Kidney glomerular epithelial cell (primary cell): Measurements from ENCODE around the gene ZSWIM8.
A peak's percentile ranks its signal among the peaks of the same experiment; 100 is the strongest.

Experiments used
- DNase-seq: peaks from one replicate; lab custom pipeline; 2025; lab: John Stamatoyannopoulos, UW

The ZSWIM8 gene

GRCh38 chr10:73847031-73847430 is 61.6 kb downstream of the ZSWIM8 start:
- DNase-seq: no peak

DNA sequence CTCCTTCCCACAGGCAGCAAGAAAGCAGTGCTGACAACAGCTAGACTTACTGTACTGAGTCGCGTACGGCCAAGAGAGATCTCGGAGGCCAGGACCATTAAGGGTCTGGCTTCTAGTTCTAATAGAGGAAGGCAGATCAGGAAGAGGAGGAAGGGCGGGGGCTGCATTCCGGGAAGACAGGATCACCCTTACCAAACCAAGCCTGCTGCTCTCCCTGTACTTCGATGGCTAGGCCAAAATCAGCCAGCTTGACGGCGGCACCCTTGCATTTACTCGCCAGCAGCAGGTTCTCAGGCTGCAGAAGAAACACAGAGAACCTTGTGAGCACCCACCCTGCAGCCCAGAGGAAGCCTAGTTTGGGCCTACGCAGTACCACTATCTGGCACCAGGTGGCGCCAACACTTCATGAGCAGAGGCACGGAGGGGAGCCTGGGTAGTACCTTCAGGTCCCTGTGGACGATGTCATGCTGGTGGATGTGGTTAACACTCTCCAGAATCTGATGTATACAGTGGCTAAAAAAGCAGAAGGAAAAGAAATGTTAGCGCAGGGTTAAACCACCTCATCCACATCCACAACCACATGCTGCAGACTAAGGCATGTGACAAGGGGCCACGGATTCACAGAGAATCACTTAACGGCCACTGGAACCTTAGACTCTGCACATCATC is 63.5 kb downstream of the ZSWIM8 start:
- DNase-seq: peak; percentile 29

- no peak for DNase-seq
Measured at GRCh38 chr10:73850211-73850610, 64.8 kb downstream of the ZSWIM8 start.

- no peak for DNase-seq
Measured at GRCh38 chr10:73850863-73851461, 65.6 kb downstream of the ZSWIM8 start.
